ENCODE measurements around the gene AGPAT4. TPM values are rescaled to one million over a fixed set of nuclear protein-coding genes. Genes with fewer than 3 reads are reported as not detected.

AGPAT4 gene
- total RNA-seq, 1 donor from 2014 or later = 4.7 TPM

DNA sequence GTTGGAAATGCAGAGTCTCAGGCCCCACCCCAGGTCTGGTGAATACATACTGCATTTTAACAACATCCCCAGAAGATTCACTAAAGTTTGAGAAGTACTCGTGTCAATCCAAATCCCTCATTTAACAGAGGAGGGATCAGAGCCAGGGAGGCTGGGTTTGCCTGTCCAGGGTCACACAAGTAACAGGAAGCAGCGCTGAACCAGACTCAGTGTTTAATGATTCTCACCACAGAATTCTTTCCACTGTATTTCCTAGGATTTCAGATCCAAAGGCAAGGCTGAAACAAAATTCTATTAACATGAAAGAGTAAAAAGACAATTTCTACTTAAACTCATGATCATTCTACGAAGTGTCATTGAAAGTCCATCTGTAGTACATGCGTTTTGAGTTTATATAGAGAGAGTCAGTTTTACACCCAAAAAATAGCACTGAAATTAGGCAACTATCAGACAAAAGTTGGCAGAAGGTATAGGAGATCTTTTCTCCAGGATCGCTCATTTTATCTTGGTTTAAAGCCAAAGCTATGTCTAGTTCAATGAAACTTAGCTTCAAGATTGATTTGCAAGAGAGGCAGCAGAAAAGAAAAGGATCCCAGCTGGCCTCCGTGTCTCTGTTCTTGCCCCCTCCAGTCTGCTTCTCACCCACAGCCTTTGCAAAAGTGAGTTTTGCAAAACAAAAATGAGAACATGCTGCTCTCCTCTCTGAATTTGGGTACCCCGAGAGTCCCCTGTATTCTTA, 6.0 kb upstream of the AGPAT4 start:
- no peaks in the 10 kb centered on the region for H3K4me1 Mint-ChIP-seq
- no peak for ATAC-seq (ENCODE audit: low read depth)
- ChIA-PET CTCF (no interaction called here), POLR2A (interaction anchor here (0.6 kb wide), 1 partner anchor 14 kb away, joined by 5 read pairs; no protein-coding TSS in a partner anchor)
- H3K27me3 Mint-ChIP-seq = peaks cover 13% of the 10 kb centered on the region
- H3K9me3 Mint-ChIP-seq = peaks cover 13% of the 10 kb centered on the region
- no peaks in the 10 kb centered on the region for H3K36me3 Mint-ChIP-seq (ENCODE audit: low read depth)
- no peak for DNase-seq
- no peak overlapping the region for H3K4me3 Mint-ChIP-seq
- intact Hi-C loops (cut with micrococcal nuclease) = loop anchor here (10.0 kb wide), 1 partner anchor 1315 kb away; the partner anchor contains the start of gene IGF2R
- H3K27ac Mint-ChIP-seq = no peak overlapping the region
- TF ChIP-seq, protein P1, sequence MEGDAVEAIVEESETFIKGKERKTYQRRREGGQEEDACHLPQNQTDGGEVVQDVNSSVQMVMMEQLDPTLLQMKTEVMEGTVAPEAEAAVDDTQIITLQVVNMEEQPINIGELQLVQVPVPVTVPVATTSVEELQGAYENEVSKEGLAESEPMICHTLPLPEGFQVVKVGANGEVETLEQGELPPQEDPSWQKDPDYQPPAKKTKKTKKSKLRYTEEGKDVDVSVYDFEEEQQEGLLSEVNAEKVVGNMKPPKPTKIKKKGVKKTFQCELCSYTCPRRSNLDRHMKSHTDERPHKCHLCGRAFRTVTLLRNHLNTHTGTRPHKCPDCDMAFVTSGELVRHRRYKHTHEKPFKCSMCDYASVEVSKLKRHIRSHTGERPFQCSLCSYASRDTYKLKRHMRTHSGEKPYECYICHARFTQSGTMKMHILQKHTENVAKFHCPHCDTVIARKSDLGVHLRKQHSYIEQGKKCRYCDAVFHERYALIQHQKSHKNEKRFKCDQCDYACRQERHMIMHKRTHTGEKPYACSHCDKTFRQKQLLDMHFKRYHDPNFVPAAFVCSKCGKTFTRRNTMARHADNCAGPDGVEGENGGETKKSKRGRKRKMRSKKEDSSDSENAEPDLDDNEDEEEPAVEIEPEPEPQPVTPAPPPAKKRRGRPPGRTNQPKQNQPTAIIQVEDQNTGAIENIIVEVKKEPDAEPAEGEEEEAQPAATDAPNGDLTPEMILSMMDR (IDR thresholded peaks at IDR 0.05) = no peak

DNA sequence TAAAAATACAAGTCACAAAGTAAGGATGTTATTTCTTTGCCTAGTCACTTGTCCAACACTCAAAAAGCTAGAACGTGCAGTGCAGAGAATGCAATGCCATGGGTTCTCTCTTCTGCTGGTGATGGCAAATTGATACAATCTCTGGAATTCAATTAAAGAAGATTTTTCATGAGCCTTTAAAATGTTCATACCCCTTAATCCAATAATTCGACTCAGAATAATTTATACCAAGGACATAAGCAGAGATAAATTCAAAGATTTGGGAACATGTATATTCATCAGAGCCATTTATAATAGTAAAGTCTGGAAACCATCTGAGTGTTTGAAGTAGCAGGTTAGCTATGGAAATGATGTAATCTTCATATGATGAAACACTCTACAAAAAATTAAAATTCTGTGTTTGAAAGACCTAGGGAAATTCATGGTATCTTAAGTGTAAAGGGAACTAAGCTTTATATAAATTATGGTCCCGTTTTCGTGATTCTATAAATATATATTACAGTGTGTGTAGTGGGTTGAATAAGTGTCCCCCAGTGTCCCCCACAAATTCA, 2.8 kb upstream of the AGPAT4 start:
- intact Hi-C loops (cut with micrococcal nuclease) = loop anchor here (10.0 kb wide), 1 partner anchor 1312 kb away; the partner anchor contains the start of gene IGF2R
- Mint-ChIP-seq H3K27me3 (peaks cover 15% of the 10 kb centered on the region), H3K36me3 (ENCODE audit: low read depth) (no peaks in the 10 kb centered on the region), H3K4me1 (peaks cover 17% of the 10 kb centered on the region), H3K9me3 (peaks cover 13% of the 10 kb centered on the region), H3K4me3 (no peak overlapping the region), H3K27ac (no peak overlapping the region)
- POLR2A ChIA-PET = interaction anchor here (0.7 kb wide), 1 partner anchor 1440 kb away, joined by 4 read pairs; no protein-coding TSS in a partner anchor
- TF ChIP-seq, protein P1 (IDR thresholded peaks at IDR 0.05) = no peak
- DNase-seq = no peak
- ATAC-seq (ENCODE audit: low read depth) = no peak
- CTCF ChIA-PET = no interaction called here

- Mint-ChIP-seq H3K27ac (no peak overlapping the region), H3K9me3 (no peaks in the 10 kb centered on the region), H3K4me1 (peaks cover 17% of the 10 kb centered on the region), H3K4me3 (peak overlapping the region; percentile 5), H3K36me3 (ENCODE audit: low read depth) (no peaks in the 10 kb centered on the region), H3K27me3 (peaks cover 11% of the 10 kb centered on the region)
- TF ChIP-seq, protein P1 (IDR thresholded peaks at IDR 0.05) = no peak
- DNase-seq (no peak), ATAC-seq (ENCODE audit: low read depth) (no peak)
- CTCF ChIA-PET = interaction anchor here (0.7 kb wide), 1 partner anchor 32 kb away, joined by 5 read pairs; no protein-coding TSS in a partner anchor
- intact Hi-C loops (cut with micrococcal nuclease) = loop anchor here (1.0 to 10.0 kb wide), 4 partner anchors 105 to 1310 kb away; partner anchors contain the start of gene IGF2R
- POLR2A ChIA-PET = interaction anchor here (1.1 kb wide), 1 partner anchor 20 kb away, joined by 3 read pairs; no protein-coding TSS in a partner anchor
Measured at GRCh38 chr6:161274898-161275297, 1.0 kb upstream of the AGPAT4 start.

DNA sequence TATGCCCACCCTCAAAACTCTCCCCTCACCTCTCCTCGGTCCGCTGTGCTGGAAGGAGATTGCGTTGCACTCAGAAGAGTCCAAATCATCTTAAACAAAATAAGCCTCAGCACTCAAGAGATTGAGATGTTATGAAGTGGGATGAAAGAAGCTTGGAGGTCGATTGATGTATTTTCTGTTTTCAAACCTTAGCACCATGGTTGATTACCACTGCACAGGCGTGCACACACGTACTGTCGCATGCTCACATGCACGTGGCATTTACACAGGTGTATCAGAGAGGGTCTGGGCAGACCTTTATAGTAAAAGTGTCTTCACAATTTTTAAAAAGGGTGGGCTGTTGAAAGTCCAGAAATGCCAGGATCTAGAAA, 612 bp upstream of the AGPAT4 start:
- intact Hi-C loops (cut with micrococcal nuclease) = loop anchor here (1.0 to 10.0 kb wide), 4 partner anchors 104 to 1310 kb away; partner anchors contain the start of gene IGF2R
- Mint-ChIP-seq H3K4me1 (peaks cover 17% of the 10 kb centered on the region), H3K9me3 (no peaks in the 10 kb centered on the region), H3K27me3 (peaks cover 7% of the 10 kb centered on the region), H3K36me3 (ENCODE audit: low read depth) (no peaks in the 10 kb centered on the region), H3K27ac (peak overlapping the region; percentile 76), H3K4me3 (peak overlapping the region; percentile 89)
- no peak for ATAC-seq (ENCODE audit: low read depth)
- DNase-seq = no peak
- CTCF ChIA-PET = no interaction called here
- POLR2A ChIA-PET = interaction anchor here (1.0 to 1.9 kb wide), 3 partner anchors 20 to 282 kb away, joined by 3 to 9 read pairs (median 3); partner anchors contain the start of gene MAP3K4
- TF ChIP-seq, protein P1 (IDR thresholded peaks at IDR 0.05) = no peak

DNA sequence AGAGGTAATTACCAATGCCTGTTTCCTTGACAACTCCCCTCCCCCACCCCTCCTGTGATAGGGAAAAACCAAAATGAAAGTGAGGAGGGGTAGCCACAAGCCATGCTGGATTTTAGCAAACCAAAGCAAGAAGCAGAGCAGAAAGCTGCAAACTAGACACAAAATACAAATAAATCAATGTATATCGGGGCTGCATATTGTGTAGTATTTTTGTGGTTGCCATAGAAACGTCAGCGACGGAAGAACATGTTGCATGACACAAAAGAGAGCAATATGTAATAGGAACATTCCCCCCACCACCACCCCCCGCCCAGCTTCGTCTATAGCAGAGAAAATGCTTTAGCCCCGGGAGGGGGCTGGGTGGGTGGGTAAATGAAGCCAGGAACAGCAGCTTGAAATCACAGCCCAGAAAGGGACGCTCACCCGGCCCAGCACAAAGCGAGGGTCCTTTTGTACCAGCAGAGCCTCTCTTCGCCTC, 548 bp downstream of the AGPAT4 start:
- Mint-ChIP-seq H3K9me3 (no peaks in the 10 kb centered on the region), H3K27ac (peak overlapping the region; percentile 51), H3K4me3 (peak overlapping the region; percentile 89), H3K4me1 (peaks cover 18% of the 10 kb centered on the region), H3K27me3 (peaks cover 7% of the 10 kb centered on the region), H3K36me3 (ENCODE audit: low read depth) (no peaks in the 10 kb centered on the region)
- peak; percentile 22 for ATAC-seq (ENCODE audit: low read depth)
- intact Hi-C loops (cut with micrococcal nuclease) = loop anchor here (1.0 to 10.0 kb wide), 3 partner anchors 531 to 1454 kb away; partner anchors contain the start of genes IGF2R, PACRG and PRKN
- TF ChIP-seq, protein P1 (IDR thresholded peaks at IDR 0.05) = no peak
- CTCF ChIA-PET = no interaction called here
- POLR2A ChIA-PET = interaction anchor here (0.5 to 1.9 kb wide), 7 partner anchors 10 to 527 kb away, joined by 3 to 9 read pairs (median 5); partner anchors contain the start of gene MAP3K4
- DNase-seq = peak; percentile 24

All from activated B cell treated with CpG ODN at 0.5 μM for 24 hours (primary cell).